A673 (cell line): ENCODE results near the gene LHPP.

Experiments
- CTCF ChIP-seq: fragments of 300-800, 200-600 bp; sonication (generic); conservative IDR thresholded peaks from 2 replicates; pipeline ENCODE4 v1.5.1; 2017; ENCODE audit warnings: low read depth, mild to moderate bottlenecking, antibody characterized with exemption, low read length, moderate library complexity, mixed read lengths
- EZH2 ChIP-seq: fragments of 200-600 bp; sonication (generic); IDR thresholded peaks from 2 replicates; pipeline ENCODE4 v1.6.1; 2017; ENCODE audit warnings: borderline replicate concordance, low read depth, mild to moderate bottlenecking, mixed read lengths, antibody characterized with exemption, low read length; ENCODE audit not compliant: poor library complexity, severe bottlenecking

GRCh38 chr10:124419635-124420034 lies 42.0 kb upstream of the LHPP start:
- TF ChIP-seq CTCF (no peak), EZH2 (no peak)
